Activated CD4-positive, alpha-beta T cell treated with anti-CD3 and anti-CD28 coated beads, Interleukin-10, Interleukin-2, amounts not matched to agents 100 ng/mL and 50 ng/mL, durations not matched to agents 16 hours and 8 hours (primary cell): ENCODE data around the gene STKLD1.

ENCODE experiments used
- DNase-seq: peaks from one replicate; pipeline ENCODE4 v3.0.0-alpha.2; 2020

The STKLD1 gene

GRCh38 chr9:133420392-133420827 lies 44.2 kb downstream of the STKLD1 start:
- peak; percentile 40 for DNase-seq

GRCh38 chr9:133421615-133422542 lies 45.7 kb downstream of the STKLD1 start, which contains the start of gene ADAMTS13:
Gene ADAMTS13, plus strand, starts transcription at chr9:133422367. Its CDS starts 77 bp downstream, at chr9:133422444.
- DNase-seq: peak; percentile 69

DNA sequence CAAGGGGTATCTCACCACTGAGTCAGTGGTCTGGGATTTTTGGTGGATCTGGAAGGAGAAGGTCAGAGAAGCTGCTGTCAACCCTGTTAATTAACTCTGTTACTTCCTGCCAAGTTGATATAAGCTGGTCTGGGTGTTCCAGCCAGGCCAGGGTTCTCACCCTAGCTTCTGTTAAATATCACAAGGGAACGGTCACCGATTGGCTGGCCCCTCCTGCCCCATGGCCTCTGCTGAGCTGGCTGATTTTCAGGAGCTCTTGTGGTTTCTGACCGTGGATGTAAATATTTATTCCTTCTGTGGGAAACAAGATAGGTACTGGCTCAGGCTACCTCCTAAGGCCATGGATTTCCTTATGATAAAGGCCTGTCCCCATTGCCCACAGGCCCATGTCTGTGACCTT lies 47.0 kb downstream of the STKLD1 start:
- DNase-seq: no peak

DNA sequence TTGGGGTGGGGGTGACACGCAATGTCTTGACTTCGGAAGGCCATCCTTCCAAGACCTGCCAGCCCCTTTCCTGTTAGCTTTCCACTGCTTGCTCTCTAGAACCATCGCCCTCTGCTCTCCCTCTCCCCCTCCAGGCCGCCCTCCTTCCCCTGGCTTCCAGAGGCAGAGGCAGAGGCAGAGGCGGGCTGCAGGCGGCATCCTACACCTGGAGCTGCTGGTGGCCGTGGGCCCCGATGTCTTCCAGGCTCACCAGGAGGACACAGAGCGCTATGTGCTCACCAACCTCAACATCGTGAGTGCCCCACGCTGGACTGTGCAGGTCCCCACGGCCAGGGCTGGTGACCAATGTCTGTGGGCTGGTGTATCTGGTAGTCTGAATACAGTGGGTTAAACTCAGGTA lies 48.0 kb downstream of the STKLD1 start:
- no peak for DNase-seq

GRCh38 chr9:133425049-133425632 lies 49.0 kb downstream of the STKLD1 start:
- DNase-seq: no peak

- DNase-seq: no peak
Observed at GRCh38 chr9:133426011-133426410, 49.8 kb downstream of the STKLD1 start.

DNA sequence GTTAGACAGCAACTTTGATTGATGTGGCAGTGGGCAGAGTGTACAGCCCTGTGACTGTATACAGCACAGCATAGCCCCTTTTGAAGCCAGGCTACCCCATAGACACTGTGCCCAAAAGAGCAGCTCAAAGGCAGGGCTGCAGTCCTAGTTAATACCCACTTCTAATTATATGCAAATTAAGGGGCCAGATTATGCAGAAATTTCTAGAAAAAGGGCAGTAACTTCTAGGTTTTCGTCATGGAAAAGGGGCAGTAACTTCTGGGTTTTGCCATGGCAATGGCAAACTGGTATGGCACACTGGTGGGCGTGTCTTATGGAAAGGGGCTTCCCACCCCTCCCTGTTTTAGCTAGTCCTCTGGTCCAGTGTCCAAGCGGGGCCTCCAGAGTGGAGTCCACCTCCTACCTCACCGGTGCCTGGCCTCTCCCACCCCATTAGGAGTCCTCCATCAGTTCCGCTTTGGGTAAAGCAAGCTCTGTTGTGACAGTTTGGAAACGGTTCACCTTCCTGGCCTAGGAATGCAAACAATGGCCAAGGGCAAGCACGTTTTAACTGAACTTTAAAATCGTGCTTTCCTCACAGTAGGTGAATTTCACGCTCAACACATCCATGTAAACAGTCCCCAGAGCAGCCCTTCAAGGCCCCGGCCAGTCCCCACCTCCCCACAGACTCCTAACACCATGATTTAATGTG lies 51.6 kb downstream of the STKLD1 start:
- DNase-seq: no peak

GRCh38 chr9:133428617-133429101 lies 52.5 kb downstream of the STKLD1 start:
- DNase-seq: no peak

DNA sequence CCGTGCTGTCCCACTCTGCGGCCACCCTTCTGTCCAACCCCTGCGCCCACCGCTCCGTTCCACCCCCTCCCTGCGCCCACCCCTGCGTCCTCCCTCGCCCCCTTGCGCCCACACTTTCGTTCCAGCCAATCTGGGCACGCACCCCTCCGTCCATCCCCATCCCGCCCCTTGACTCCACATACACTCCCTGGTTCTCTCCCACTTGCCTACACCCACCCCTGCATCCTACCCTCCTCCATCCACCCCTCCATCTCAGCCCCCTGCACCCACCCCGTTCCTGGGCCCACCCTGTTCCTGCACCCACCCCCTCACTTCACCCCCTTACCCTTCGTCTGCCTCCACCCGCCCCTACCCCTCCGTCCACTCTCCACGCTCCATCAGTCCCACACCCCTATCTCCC lies 53.0 kb downstream of the STKLD1 start:
- DNase-seq: no peak

GRCh38 chr9:133429641-133430161 lies 53.5 kb downstream of the STKLD1 start:
- no peak for DNase-seq

- no peak for DNase-seq
Observed at GRCh38 chr9:133430244-133430643, 54.1 kb downstream of the STKLD1 start.

DNA sequence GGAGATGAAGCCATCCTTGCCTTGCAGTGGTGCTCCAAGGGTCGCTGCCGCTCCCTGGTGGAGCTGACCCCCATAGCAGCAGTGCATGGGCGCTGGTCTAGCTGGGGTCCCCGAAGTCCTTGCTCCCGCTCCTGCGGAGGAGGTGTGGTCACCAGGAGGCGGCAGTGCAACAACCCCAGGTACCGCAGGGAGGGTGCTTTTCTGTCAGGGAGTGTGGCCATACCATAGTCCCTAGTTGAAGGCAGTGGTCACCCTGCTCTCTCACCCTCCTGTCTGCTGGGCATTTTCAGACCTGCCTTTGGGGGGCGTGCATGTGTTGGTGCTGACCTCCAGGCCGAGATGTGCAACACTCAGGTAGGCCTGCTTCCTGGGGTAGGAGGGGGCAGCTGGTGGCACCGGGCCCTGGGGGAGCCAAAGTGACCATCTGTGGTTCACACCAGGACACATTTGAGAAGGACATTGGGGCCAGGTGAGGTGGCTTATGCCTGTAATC lies 57.2 kb downstream of the STKLD1 start:
- no peak for DNase-seq

GRCh38 chr9:133436681-133437080 lies 60.5 kb downstream of the STKLD1 start:
- DNase-seq: no peak

DNA sequence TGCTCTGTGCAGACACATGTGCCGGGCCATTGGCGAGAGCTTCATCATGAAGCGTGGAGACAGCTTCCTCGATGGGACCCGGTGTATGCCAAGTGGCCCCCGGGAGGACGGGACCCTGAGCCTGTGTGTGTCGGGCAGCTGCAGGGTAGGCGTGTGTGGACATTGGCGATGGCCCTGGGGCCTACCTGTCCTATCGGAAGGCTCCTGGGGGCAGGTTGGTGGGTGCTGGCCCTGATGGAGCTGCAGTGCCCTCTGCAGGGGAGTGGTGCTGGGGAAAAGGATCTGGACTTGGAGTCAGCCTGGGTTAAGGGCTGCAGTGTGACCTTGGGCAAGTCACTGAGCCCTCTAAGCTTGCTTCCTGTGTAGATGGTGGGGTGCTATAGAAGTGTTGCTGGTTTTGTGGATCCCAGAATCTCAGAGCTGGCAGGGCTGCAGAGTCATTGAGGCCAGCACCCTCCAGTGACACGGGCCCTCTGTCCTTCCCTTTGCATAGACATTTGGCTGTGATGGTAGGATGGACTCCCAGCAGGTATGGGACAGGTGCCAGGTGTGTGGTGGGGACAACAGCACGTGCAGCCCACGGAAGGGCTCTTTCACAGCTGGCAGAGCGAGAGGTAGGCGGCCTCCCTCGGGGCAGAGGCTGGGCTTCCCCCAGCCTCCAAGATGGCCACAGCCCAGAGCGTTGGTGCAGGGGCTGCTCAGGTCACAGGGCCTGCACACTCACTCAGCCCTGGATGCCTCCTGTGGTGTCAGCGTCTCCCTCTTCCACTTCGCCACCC lies 61.8 kb downstream of the STKLD1 start:
- no peak for DNase-seq

- DNase-seq: no peak
Observed at GRCh38 chr9:133439337-133439736, 63.2 kb downstream of the STKLD1 start.

- DNase-seq: no peak
Observed at GRCh38 chr9:133440874-133441273, 64.7 kb downstream of the STKLD1 start.

GRCh38 chr9:133441571-133441970 lies 65.4 kb downstream of the STKLD1 start:
- no peak for DNase-seq

- DNase-seq: no peak
Observed at GRCh38 chr9:133443248-133443647, 67.1 kb downstream of the STKLD1 start.

- no peak for DNase-seq
Observed at GRCh38 chr9:133443982-133444381, 67.8 kb downstream of the STKLD1 start.

GRCh38 chr9:133445293-133445969 lies 69.3 kb downstream of the STKLD1 start:
- DNase-seq: no peak

DNA sequence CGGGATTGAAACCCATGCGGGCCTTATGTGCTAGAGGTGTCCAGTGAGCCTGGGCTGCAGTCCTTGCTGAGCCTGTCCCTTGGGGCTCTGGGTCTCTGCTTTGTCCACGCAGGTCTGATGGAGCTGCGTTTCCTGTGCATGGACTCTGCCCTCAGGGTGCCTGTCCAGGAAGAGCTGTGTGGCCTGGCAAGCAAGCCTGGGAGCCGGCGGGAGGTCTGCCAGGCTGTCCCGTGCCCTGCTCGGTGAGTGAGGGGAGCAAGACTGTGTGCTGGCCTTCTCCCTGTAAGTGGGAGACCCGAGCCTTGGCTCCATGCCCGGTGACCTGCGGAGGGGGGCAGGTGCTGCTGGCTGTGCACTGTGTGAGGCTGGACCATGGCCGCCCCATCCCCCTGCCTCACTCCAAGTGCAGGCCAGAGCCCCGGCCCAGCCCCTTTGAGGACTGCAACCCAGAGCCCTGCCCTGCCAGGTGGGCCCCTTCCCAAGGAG lies 72.4 kb downstream of the STKLD1 start:
- DNase-seq: no peak
